Nephron (organoid): ENCODE data around the gene NME3.
A peak's percentile ranks its signal among the peaks of the same experiment; 100 is the strongest.

Source experiments
- H3K27ac Mint-ChIP-seq, 3 experiments: 2 replicates each; pipeline ENCODE4 v1.8.0; 2020; ENCODE audit warnings: mixed read lengths in 3 of 3, mild to moderate bottlenecking in 2 of 3, moderate library complexity in 1 of 3
- H3K27me3 Mint-ChIP-seq: 2 replicates; pipeline ENCODE4 v1.8.0; 2021; ENCODE audit warnings: low read depth, mild to moderate bottlenecking, moderate library complexity, mixed read lengths
- H3K36me3 Mint-ChIP-seq: 2 replicates; pipeline ENCODE4 v1.8.0; 2020; ENCODE audit warnings: low read depth, mixed read lengths
- H3K4me1 Mint-ChIP-seq: 2 replicates; pipeline ENCODE4 v1.8.0; 2020; ENCODE audit warnings: mixed read lengths
- H3K4me3 Mint-ChIP-seq, 3 experiments: 2 replicates each; pipeline ENCODE4 v1.8.0; 2020; ENCODE audit warnings: mild to moderate bottlenecking in 3 of 3, mixed read lengths in 3 of 3, moderate library complexity in 2 of 3
- H3K9me3 Mint-ChIP-seq: 2 replicates; pipeline ENCODE4 v1.8.0; 2020; ENCODE audit warnings: mixed read lengths
- CTCF ChIP-seq, 3 experiments: fragments of 200-600 bp; sonication (generic); IDR thresholded peaks; one replicate each; pipeline ENCODE4 v1.5.0; 2021; ENCODE audit warnings: antibody characterized with exemption in 3 of 3; ENCODE audit not compliant: unreplicated experiment in 3 of 3

NME3 gene

GRCh38 chr16:1766231-1766630 is 5.1 kb downstream of the NME3 start:
- Mint-ChIP-seq H3K9me3 (no peaks in the 10 kb centered on the region), H3K4me3 (no peak overlapping the region), H3K27me3 (no peaks in the 10 kb centered on the region), H3K36me3 (peaks cover 7% of the 10 kb centered on the region), H3K4me1 (no peaks in the 10 kb centered on the region), H3K27ac (no peak overlapping the region)
- no peak for TF ChIP-seq CTCF (IDR thresholded peaks at IDR 0.05; ENCODE audit: unreplicated experiment in 3 of 3)

GRCh38 chr16:1765826-1766225 is 5.5 kb downstream of the NME3 start:
- no peak for TF ChIP-seq CTCF (IDR thresholded peaks at IDR 0.05; ENCODE audit: unreplicated experiment in 3 of 3)
- H3K27ac Mint-ChIP-seq = no peak overlapping the region
- H3K4me1 Mint-ChIP-seq = no peaks in the 10 kb centered on the region
- no peaks in the 10 kb centered on the region for H3K27me3 Mint-ChIP-seq
- no peaks in the 10 kb centered on the region for H3K9me3 Mint-ChIP-seq
- H3K36me3 Mint-ChIP-seq = peaks cover 9% of the 10 kb centered on the region
- H3K4me3 Mint-ChIP-seq = no peak overlapping the region

GRCh38 chr16:1764971-1765370 is 6.4 kb downstream of the NME3 start:
- Mint-ChIP-seq H3K4me1 (no peaks in the 10 kb centered on the region), H3K9me3 (no peaks in the 10 kb centered on the region), H3K27me3 (no peaks in the 10 kb centered on the region)

GRCh38 chr16:1763521-1764511 is 7.5 kb downstream of the NME3 start:
- TF ChIP-seq CTCF (IDR thresholded peaks at IDR 0.05; ENCODE audit: unreplicated experiment in 3 of 3) = peak; percentile 42 to 61 (median 47)
- Mint-ChIP-seq H3K36me3 (peaks cover 7% of the 10 kb centered on the region), H3K4me1 (no peaks in the 10 kb centered on the region), H3K4me3 (no peak overlapping the region), H3K27me3 (no peaks in the 10 kb centered on the region), H3K9me3 (no peaks in the 10 kb centered on the region), H3K27ac (no peak overlapping the region)

More at GRCh38 chr16:1764971-1765370, 6.4 kb downstream of the NME3 start:
- Mint-ChIP-seq H3K36me3 (peaks cover 7% of the 10 kb centered on the region), H3K27ac (no peak overlapping the region), H3K4me3 (no peak overlapping the region)
- no peak for TF ChIP-seq CTCF (IDR thresholded peaks at IDR 0.05; ENCODE audit: unreplicated experiment in 3 of 3)

- Mint-ChIP-seq H3K9me3 (no peaks in the 10 kb centered on the region), H3K4me1 (no peaks in the 10 kb centered on the region)
Observed at GRCh38 chr16:1762879-1763520, 8.3 kb downstream of the NME3 start.

More at GRCh38 chr16:1762879-1763520, 8.3 kb downstream of the NME3 start:
- TF ChIP-seq CTCF (IDR thresholded peaks at IDR 0.05; ENCODE audit: unreplicated experiment in 3 of 3) = no peak
- peaks cover 7% of the 10 kb centered on the region for H3K36me3 Mint-ChIP-seq
- no peaks in the 10 kb centered on the region for H3K27me3 Mint-ChIP-seq
- H3K4me3 Mint-ChIP-seq = no peak overlapping the region
- no peak overlapping the region for H3K27ac Mint-ChIP-seq
